Esophagus squamous epithelium (tissue), 5 donors: ENCODE data around the gene HCFC1. TPM values are rescaled to one million over a fixed set of nuclear protein-coding genes. Genes with fewer than 3 reads are reported as not detected.
A peak's percentile ranks its signal among the peaks of the same experiment; 100 is the strongest.

Experiments used
- DNase-seq: peaks from one replicate; lab custom pipeline; 2025; lab: John Stamatoyannopoulos, UW
- H3K27ac ChIP-seq, 4 donors: fragments of 200-600 bp; sonication (generic); one replicate each; pipeline ENCODE4 v1.5.1; 2016 to 2019; ENCODE audit warnings: mild to moderate bottlenecking in 1 of 4
- H3K27me3 ChIP-seq, 4 donors: fragments of 200-600 bp; sonication (generic); 1 replicate in 3 of 4; 2 replicates in 1 of 4; pipeline versions ENCODE4 v1.5.1 to v1.6.0; 2017 to 2021; ENCODE audit warnings: antibody characterized with exemption in 1 of 4
- H3K36me3 ChIP-seq, 3 donors: fragments of 200-600 bp; sonication (generic); one replicate each; pipeline ENCODE4 v1.5.1; 2016 to 2019
- H3K4me1 ChIP-seq, 3 donors: fragments of 200-600 bp; sonication (generic); one replicate each; pipeline ENCODE4 v1.5.1; 2017 to 2019
- H3K4me3 ChIP-seq, 4 donors: fragments of 200-600 bp; sonication (generic); 1 replicate in 3 of 4; 2 replicates in 1 of 4; pipeline ENCODE4 v1.5.1; 2016 to 2019; ENCODE audit warnings: mild to moderate bottlenecking in 2 of 4, moderate library complexity in 1 of 4
- H3K9me3 ChIP-seq, 3 donors: fragments of 200-600 bp; sonication (generic); one replicate each; pipeline ENCODE4 v1.5.1; 2016 to 2019
- CTCF ChIP-seq, 6 experiments: fragments of 450-650 bp in 4 of 6; fragments of 200-600 bp in 2 of 6; sonication (generic) in 2 of 6; IDR thresholded peaks; one replicate each; pipeline ENCODE4 v1.5.1; 2016 to 2019; ENCODE audit warnings: antibody characterized with exemption in 6 of 6, mild to moderate bottlenecking in 4 of 6, moderate library complexity in 4 of 6
- POLR2A ChIP-seq, 4 donors: fragments of 450-650 bp; IDR thresholded peaks; one replicate each; pipeline ENCODE4 v1.6.1; 2017; ENCODE audit warnings: antibody characterized with exemption in 4 of 4, mild to moderate bottlenecking in 4 of 4, moderate library complexity in 3 of 4
- WGBS, 2 donors: methylation state at CpG; one replicate each; pipeline ENCODE4 v1.1.5; 2018; 5-methylcytosine and 5-hydroxymethylcytosine counted together
- intact Hi-C: fragments of 100-400 bp; cut with DNase I; formaldehyde crosslinking; loops from one replicate; pipeline ENCODE4 v1.15.0; 2022
- total RNA-seq, 4 donors: library from RNA; depleted of rRNA; stranded (reverse); fragments of >200 nt; gene quantifications; one replicate each; pipeline ENCODE4 v1.1.0, GENCODE V29; 2016
- donor health status: DM: yes; HTN: yes; CAD: no.

Gene HCFC1
- total RNA-seq, 4 donors from 2014 or later: 22.2 to 54.0 (median 37.0) TPM

- TF ChIP-seq CTCF (IDR thresholded peaks at IDR 0.05) (no peak), POLR2A (IDR thresholded peaks at IDR 0.05) (no peak)
- intact Hi-C loops: no loop called here
- Histone ChIP-seq H3K4me3 (peak overlapping the region; percentile 62 to 78 (median 70)), H3K4me1 (peaks cover 0 to 35% (median 9%) of the 10 kb centered on the region in 3 donors), H3K27ac (peak overlapping the region; percentile 67 to 85 (median 74)), H3K9me3 (no peaks in the 10 kb centered on the region), H3K36me3 (peaks cover 0 to 37% (median 0%) of the 10 kb centered on the region in 3 donors), H3K27me3 (no peaks in the 10 kb centered on the region)
- 40% methylated on average over 5 of the region's 33 CpGs; no CpG with 5 or more reads in 1 of the 2 donors for WGBS, 2 donors
- no peak for DNase-seq
Measured at GRCh38 chrX:153934148-153934761, 37.4 kb downstream of the HCFC1 start.

GRCh38 chrX:153933748-153934147 lies 37.9 kb downstream of the HCFC1 start:
- Histone ChIP-seq H3K9me3 (no peaks in the 10 kb centered on the region), H3K4me1 (peaks cover 2 to 40% (median 14%) of the 10 kb centered on the region in 3 donors), H3K4me3 (peak overlapping the region; percentile 62 to 78 (median 70)), H3K27me3 (no peaks in the 10 kb centered on the region), H3K27ac (peak overlapping the region; percentile 67 to 85 (median 74)), H3K36me3 (peaks cover 0 to 37% (median 0%) of the 10 kb centered on the region in 3 donors)
- intact Hi-C loops: no loop called here
- TF ChIP-seq POLR2A (IDR thresholded peaks at IDR 0.05): no peak
- TF ChIP-seq CTCF (IDR thresholded peaks at IDR 0.05): no peak
- 20 to 51% methylated on average over 3 to 7 of the region's 7 CpGs for WGBS, 2 donors
- no peak for DNase-seq

GRCh38 chrX:153932220-153932915 lies 39.2 kb downstream of the HCFC1 start:
- H3K4me3 ChIP-seq: no peak overlapping the region
- WGBS, 2 donors: 86 to 100% methylated on average over 2 to 3 of the region's 13 CpGs
- peaks cover 11 to 47% (median 19%) of the 10 kb centered on the region in 3 donors for H3K4me1 ChIP-seq
- no peaks in the 10 kb centered on the region for H3K9me3 ChIP-seq
- no peak for DNase-seq
- no peak overlapping the region for H3K27ac ChIP-seq
- TF ChIP-seq CTCF (IDR thresholded peaks at IDR 0.05) (no peak), POLR2A (IDR thresholded peaks at IDR 0.05) (no peak)
- H3K27me3 ChIP-seq: no peaks in the 10 kb centered on the region
- intact Hi-C loops: no loop called here
- peaks cover 0 to 37% (median 0%) of the 10 kb centered on the region in 3 donors for H3K36me3 ChIP-seq

GRCh38 chrX:153931748-153932147 lies 39.9 kb downstream of the HCFC1 start:
- Histone ChIP-seq H3K4me3 (no peak overlapping the region), H3K4me1 (peaks cover 17 to 53% (median 25%) of the 10 kb centered on the region in 3 donors), H3K9me3 (no peaks in the 10 kb centered on the region), H3K27me3 (no peaks in the 10 kb centered on the region), H3K27ac (no peak overlapping the region), H3K36me3 (peaks cover 0 to 37% (median 0%) of the 10 kb centered on the region in 3 donors)
- intact Hi-C loops: no loop called here
- no peak for DNase-seq
- no peak for TF ChIP-seq POLR2A (IDR thresholded peaks at IDR 0.05)
- TF ChIP-seq CTCF (IDR thresholded peaks at IDR 0.05): no peak
- WGBS, 2 donors: 84 to 89% methylated on average over 3 to 8 of the region's 13 CpGs

- H3K27ac ChIP-seq: no peak overlapping the region
- no peaks in the 10 kb centered on the region for H3K9me3 ChIP-seq
- 90% methylated on average over 2 to 4 of the region's 8 CpGs for WGBS, 2 donors
- DNase-seq: no peak
- peaks cover 0 to 37% (median 0%) of the 10 kb centered on the region in 3 donors for H3K36me3 ChIP-seq
- intact Hi-C loops: no loop called here
- H3K4me3 ChIP-seq: no peak overlapping the region
- no peak for TF ChIP-seq CTCF (IDR thresholded peaks at IDR 0.05)
- TF ChIP-seq POLR2A (IDR thresholded peaks at IDR 0.05): no peak
- H3K4me1 ChIP-seq: peaks cover 19 to 59% (median 30%) of the 10 kb centered on the region in 3 donors
- H3K27me3 ChIP-seq: no peaks in the 10 kb centered on the region
Measured at GRCh38 chrX:153931151-153931550, 40.5 kb downstream of the HCFC1 start.
